Testis (tissue), 2 donors: ENCODE results near the gene MGAT5.

Source experiments
- CTCF ChIP-seq, 3 experiments: fragments of 450-650 bp in 2 of 3; fragments of 200-600 bp in 1 of 3; sonication (generic) in 1 of 3; IDR thresholded peaks; one replicate each; pipeline ENCODE4 v1.5.1; 2016 to 2019; ENCODE audit warnings: antibody characterized with exemption in 3 of 3, mild to moderate bottlenecking in 2 of 3, moderate library complexity in 1 of 3
- POLR2A ChIP-seq: fragments of 450-650 bp; IDR thresholded peaks from one replicate; pipeline ENCODE4 v1.6.1; 2017; ENCODE audit warnings: antibody characterized with exemption, mild to moderate bottlenecking, moderate library complexity

- no peak for TF ChIP-seq CTCF (IDR thresholded peaks at IDR 0.05)
- TF ChIP-seq POLR2A = no peak
These were observed 130.3 kb downstream of the MGAT5 start for GRCh38 chr2:134384131-134384530.
